ENCODE measurements around the gene MEGF6. TPM values are rescaled to one million over a fixed set of nuclear protein-coding genes. Genes with fewer than 3 reads are reported as not detected.

Gene MEGF6
- total RNA-seq, 1 donor from 2014 or later: 9.5 TPM

DNA sequence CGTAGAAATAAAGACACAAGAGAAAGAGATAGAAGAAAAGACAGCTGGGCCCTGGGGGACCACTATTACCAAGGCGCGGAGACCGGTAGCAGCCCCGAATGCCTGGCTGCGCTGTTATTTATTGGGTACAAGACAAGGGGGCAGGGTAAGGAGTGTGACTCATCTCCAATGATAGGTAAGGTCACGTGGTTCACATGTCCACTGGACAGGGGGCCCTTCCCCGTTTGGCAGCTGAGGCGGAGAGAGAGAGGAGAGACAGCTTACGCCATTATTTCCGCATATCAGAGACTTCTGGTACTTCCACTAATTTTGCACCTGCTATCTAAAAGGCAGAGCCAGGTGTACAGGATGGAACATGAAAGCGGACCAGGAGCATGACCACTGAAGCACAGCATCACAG is 9.4 kb upstream of the MEGF6 start:
- Histone ChIP-seq H3K27me3 (ENCODE audit: low read depth) (peaks cover 7% of the 10 kb centered on the region), H3K36me3 (no peaks in the 10 kb centered on the region), H3K4me1 (peaks cover 43% of the 10 kb centered on the region), H3K9me3 (replicated peaks) (no peaks in the 10 kb centered on the region), H3K27ac (replicated peaks) (no peak overlapping the region), H3K4me3 (no peak overlapping the region)
- TF ChIP-seq, protein P1, sequence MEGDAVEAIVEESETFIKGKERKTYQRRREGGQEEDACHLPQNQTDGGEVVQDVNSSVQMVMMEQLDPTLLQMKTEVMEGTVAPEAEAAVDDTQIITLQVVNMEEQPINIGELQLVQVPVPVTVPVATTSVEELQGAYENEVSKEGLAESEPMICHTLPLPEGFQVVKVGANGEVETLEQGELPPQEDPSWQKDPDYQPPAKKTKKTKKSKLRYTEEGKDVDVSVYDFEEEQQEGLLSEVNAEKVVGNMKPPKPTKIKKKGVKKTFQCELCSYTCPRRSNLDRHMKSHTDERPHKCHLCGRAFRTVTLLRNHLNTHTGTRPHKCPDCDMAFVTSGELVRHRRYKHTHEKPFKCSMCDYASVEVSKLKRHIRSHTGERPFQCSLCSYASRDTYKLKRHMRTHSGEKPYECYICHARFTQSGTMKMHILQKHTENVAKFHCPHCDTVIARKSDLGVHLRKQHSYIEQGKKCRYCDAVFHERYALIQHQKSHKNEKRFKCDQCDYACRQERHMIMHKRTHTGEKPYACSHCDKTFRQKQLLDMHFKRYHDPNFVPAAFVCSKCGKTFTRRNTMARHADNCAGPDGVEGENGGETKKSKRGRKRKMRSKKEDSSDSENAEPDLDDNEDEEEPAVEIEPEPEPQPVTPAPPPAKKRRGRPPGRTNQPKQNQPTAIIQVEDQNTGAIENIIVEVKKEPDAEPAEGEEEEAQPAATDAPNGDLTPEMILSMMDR (IDR thresholded peaks at IDR 0.05; ENCODE audit: borderline replicate concordance): no peak
- DNase-seq: no peak
- intact Hi-C loops (cut with micrococcal nuclease): loop anchor here (5.0 kb wide), 1 partner anchor 53 kb away; no protein-coding TSS in a partner anchor

DNA sequence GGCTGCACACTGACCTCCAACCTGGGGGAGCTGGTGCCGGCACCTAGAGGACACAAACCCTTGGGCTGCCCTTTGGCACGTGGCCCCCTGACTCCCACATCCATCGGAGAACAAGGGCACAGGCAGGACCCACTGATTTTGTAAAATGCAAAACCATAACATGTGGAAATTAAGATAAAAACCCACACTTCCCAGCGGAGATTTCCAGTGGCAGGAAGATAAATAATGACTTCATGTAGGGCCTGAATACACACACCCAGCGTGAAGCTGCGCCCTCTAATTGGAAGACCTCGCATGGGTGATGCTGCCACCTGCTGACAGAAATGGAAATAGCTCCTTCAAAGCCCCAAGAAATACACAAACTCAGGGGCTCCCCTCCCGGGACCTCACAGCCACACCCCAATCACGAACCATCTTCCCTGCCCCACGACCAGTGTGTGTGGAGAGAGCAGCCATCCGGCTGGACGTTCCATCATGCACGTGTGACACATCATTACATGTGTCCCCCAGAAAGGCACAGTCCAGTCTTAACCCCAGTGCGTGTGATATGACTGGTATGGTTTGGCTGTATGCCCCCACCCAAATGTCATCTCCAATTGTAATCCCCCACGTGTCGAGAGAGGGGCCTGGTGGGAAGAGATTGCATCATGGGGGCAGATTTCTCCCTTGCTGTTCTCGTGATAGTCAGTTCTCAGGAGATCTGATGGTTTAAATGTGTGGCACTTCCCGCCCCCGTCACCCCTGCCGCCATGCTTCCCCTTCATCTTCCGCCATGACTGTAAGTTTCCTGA is 7.8 kb upstream of the MEGF6 start:
- Histone ChIP-seq H3K36me3 (no peaks in the 10 kb centered on the region), H3K4me1 (peaks cover 30% of the 10 kb centered on the region), H3K4me3 (no peak overlapping the region), H3K27me3 (ENCODE audit: low read depth) (peaks cover 22% of the 10 kb centered on the region), H3K9me3 (replicated peaks) (no peaks in the 10 kb centered on the region), H3K27ac (replicated peaks) (no peak overlapping the region)
- peak; percentile 61 for DNase-seq
- TF ChIP-seq, protein P1 (IDR thresholded peaks at IDR 0.05; ENCODE audit: borderline replicate concordance): peak; percentile 89
- intact Hi-C loops (cut with micrococcal nuclease): loop anchor here (2.0 kb wide), 1 partner anchor 128 kb away; no protein-coding TSS in a partner anchor

DNA sequence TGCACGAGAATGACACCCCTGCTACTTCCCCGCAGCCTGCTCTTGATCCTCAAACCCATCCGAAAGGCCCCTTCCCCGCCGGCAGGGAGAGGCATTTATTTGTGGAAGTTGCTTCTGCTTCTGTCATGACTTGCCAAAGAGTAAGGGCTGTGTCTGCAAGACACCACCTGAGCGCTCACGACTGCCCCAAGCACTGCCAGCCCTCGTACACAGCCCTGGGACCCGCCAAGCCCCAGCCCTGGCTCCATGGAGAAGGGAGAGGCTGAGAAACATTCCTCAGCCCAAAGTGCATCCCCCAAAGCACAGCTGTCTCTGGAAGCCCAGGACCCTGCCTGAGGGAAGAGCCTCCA is 7.2 kb upstream of the MEGF6 start:
- DNase-seq: no peak
- H3K9me3 ChIP-seq (replicated peaks): no peaks in the 10 kb centered on the region
- no peaks in the 10 kb centered on the region for H3K36me3 ChIP-seq
- no peak overlapping the region for H3K4me3 ChIP-seq
- peaks cover 27% of the 10 kb centered on the region for H3K27me3 ChIP-seq (ENCODE audit: low read depth)
- H3K27ac ChIP-seq (replicated peaks): no peak overlapping the region
- TF ChIP-seq, protein P1 (IDR thresholded peaks at IDR 0.05; ENCODE audit: borderline replicate concordance): no peak
- H3K4me1 ChIP-seq: peaks cover 25% of the 10 kb centered on the region
- intact Hi-C loops (cut with micrococcal nuclease): loop anchor here (2.0 kb wide), 1 partner anchor 128 kb away; no protein-coding TSS in a partner anchor

DNA sequence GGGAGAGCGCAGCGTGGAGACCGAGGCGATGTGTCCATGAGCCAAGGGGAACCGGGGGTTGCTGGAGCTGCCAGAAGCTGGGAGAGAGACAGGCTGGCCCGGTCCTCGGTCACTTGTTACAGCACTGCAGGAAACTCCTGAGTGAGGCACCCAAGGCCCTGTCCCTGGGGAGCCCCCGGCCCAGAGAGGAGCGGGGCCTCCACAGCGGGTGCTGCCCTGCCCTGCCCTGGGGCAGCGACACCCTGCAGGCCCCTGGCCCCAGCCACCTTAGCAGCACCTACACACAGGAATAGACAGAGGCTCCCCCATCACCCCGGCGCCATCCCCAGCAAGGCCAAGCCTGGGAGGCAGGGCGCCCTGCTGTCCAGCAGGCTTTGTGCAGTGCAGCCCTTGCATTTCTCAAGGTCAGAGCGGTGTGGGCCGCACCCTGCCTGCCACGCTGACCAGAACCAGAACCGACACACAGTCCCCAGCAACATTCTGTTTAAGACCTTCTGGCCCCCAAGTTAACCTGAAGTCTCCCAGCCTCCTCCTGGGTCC is 6.6 kb upstream of the MEGF6 start:
- Histone ChIP-seq H3K27me3 (ENCODE audit: low read depth) (peaks cover 34% of the 10 kb centered on the region), H3K36me3 (no peaks in the 10 kb centered on the region)
- intact Hi-C loops (cut with micrococcal nuclease): loop anchor here (2.0 kb wide), 1 partner anchor 127 kb away; no protein-coding TSS in a partner anchor

DNA sequence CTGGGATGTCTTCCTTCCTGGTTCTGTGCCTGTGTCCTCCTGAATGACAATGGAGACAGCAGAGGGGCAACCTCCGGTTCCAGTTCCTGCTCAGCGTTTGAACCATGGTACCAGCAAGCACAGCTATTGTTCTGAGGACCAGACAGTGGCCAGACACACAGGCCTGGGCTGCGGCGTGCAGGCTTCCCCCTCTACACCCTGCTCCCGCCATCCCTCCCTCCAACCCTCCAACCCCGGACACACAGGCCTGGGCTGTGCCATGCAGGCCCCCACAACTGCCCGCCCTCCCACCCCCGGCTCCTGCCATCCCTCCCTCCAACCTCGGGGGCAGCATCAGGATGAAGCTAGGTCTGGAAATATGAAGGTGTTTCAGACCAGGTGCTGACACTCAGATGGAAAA is 5.6 kb upstream of the MEGF6 start:
- TF ChIP-seq, protein P1 (IDR thresholded peaks at IDR 0.05; ENCODE audit: borderline replicate concordance): no peak
- Histone ChIP-seq H3K9me3 (replicated peaks) (no peaks in the 10 kb centered on the region), H3K4me3 (no peak overlapping the region), H3K4me1 (peaks cover 15% of the 10 kb centered on the region), H3K36me3 (no peaks in the 10 kb centered on the region), H3K27me3 (ENCODE audit: low read depth) (peaks cover 44% of the 10 kb centered on the region), H3K27ac (replicated peaks) (no peak overlapping the region)
- no peak for DNase-seq
- intact Hi-C loops (cut with micrococcal nuclease): no loop called here

More for the DNA sequence above, 6.6 kb upstream of the MEGF6 start:
- Histone ChIP-seq H3K9me3 (replicated peaks) (no peaks in the 10 kb centered on the region), H3K27ac (replicated peaks) (no peak overlapping the region), H3K4me1 (peaks cover 18% of the 10 kb centered on the region), H3K4me3 (no peak overlapping the region)
- TF ChIP-seq, protein P1 (IDR thresholded peaks at IDR 0.05; ENCODE audit: borderline replicate concordance): no peak
- DNase-seq: no peak
